Aorta (tissue), 5 donors: ENCODE data around the gene ZKSCAN1. TPM values are rescaled to one million over a fixed set of nuclear protein-coding genes. Genes with fewer than 3 reads are reported as not detected.

Source experiments
- ATAC-seq: fragments of 200-7000 bp; cut with Tn5 transposase; one replicate; pipeline ENCODE4 v1.9.1; 2022; ENCODE audit warnings: moderate library complexity; ENCODE audit not compliant: low FRiP score
- DNase-seq, 2 donors: peaks; one replicate each; pipeline ENCODE4 v3.0.0-alpha.2; 2020
- H3K27ac ChIP-seq, 2 donors: one replicate each; pipeline ENCODE4 v1.5.1; 2013; ENCODE audit warnings: low read length in 2 of 2, mild to moderate bottlenecking in 2 of 2, moderate library complexity in 2 of 2, control low read depth in 1 of 2, inconsistent platforms in 1 of 2, low read depth in 1 of 2
- H3K27me3 ChIP-seq, 2 donors: one replicate each; pipeline ENCODE4 v1.6.1; 2013; ENCODE audit warnings: control low read depth in 1 of 2, low read length in 1 of 2, mild to moderate bottlenecking in 1 of 2, moderate library complexity in 1 of 2; ENCODE audit not compliant: insufficient read depth in 2 of 2, control insufficient read depth in 1 of 2
- H3K36me3 ChIP-seq, 2 donors: one replicate each; pipeline ENCODE4 v1.6.1; 2013; ENCODE audit warnings: control low read depth in 1 of 2, low read length in 1 of 2, mild to moderate bottlenecking in 1 of 2; ENCODE audit not compliant: insufficient read depth in 2 of 2, control insufficient read depth in 1 of 2
- H3K4me1 ChIP-seq, 2 donors: one replicate each; pipeline ENCODE4 v1.6.1; 2013; ENCODE audit warnings: low read length in 2 of 2, control low read depth in 1 of 2, mild to moderate bottlenecking in 1 of 2, moderate library complexity in 1 of 2; ENCODE audit not compliant: insufficient read depth in 2 of 2, control insufficient read depth in 1 of 2
- H3K4me3 ChIP-seq, 2 donors: one replicate each; pipeline ENCODE4 v1.5.1; 2013; ENCODE audit warnings: low read length in 2 of 2, control low read depth in 1 of 2, mild to moderate bottlenecking in 1 of 2
- H3K9me3 ChIP-seq: one replicate; pipeline ENCODE4 v1.6.1; 2013; ENCODE audit warnings: mild to moderate bottlenecking, low read length; ENCODE audit not compliant: control insufficient read depth
- WGBS, 2 donors: extraction: QIAGEN DNeasy Blood & Tissue Kit; methylation state at CpG; one replicate each; pipeline ENCODE4 v1.1.7; 2013; 5-methylcytosine and 5-hydroxymethylcytosine counted together
- intact Hi-C, 2 donors: fragments of 100-400 bp; cut with DNase I; formaldehyde crosslinking; loops; one replicate each; pipeline versions ENCODE4 v1.14.2 to v1.15.0; 2022
- polyA plus RNA-seq, 2 donors: library from polyadenylated mRNA; stranded (reverse); fragments of 200-250 nt; gene quantifications; one replicate each; pipeline ENCODE4 v1.2.3, GENCODE V29; 2013
- total RNA-seq, 2 donors: library from RNA; stranded (reverse); fragmentation: NEBNext Ultra II Directional; extraction: Animal tissue kit (Norgen Biotek cat#: 25700); gene quantifications; one replicate each; pipeline ENCODE4 v1.2.1, GENCODE V29; 2021
- donor health status: healthy with polysubstance abuse.
- donor health status: Bipolar disorder and iron deficiency.
- donor health status: DM: no; HTN: no; CAD: no.
- donor health status: DM: no; HTN: no; CAD: no.
- donor health status: DM: yes; HTN: yes; CAD: no.

The ZKSCAN1 gene
- total and polyA plus RNA-seq, 4 donors, result 6.5 to 80.9 (median 36.6) TPM

DNA sequence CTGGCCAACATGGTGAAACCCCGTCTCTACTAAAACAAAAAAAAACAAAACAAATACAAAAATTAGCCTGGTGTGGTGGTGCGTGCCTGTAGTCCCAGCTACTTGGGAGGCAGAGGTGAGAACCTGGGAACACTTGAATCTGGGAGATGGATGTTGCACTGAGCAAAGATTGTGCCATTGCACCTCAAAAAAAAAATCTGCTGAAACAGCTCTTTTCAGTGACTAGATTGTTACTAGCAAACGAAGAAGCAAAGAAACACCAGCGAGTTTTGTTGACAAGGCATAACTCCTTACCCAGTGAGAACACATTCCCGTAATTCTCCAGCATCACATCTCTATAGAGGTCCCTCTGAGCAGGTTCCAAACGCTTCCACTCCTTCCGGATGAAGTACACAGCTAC, 59.4 kb downstream of the ZKSCAN1 start:
- DNase-seq (no peak), ATAC-seq (no peak)
- H3K4me3 ChIP-seq, result no peak overlapping the region
- no peak overlapping the region for H3K27ac ChIP-seq
- WGBS, 2 donors, result 95 to 96% methylated on average over 7 of the region's 7 CpGs
- intact Hi-C loops, result no loop called here
- H3K27me3 ChIP-seq, result no peaks in the 10 kb centered on the region
- H3K36me3 ChIP-seq, result peaks cover 31 to 34% of the 10 kb centered on the region in 2 donors
- no peaks in the 10 kb centered on the region for H3K4me1 ChIP-seq
- H3K9me3 ChIP-seq, result peaks cover 9% of the 10 kb centered on the region

DNA sequence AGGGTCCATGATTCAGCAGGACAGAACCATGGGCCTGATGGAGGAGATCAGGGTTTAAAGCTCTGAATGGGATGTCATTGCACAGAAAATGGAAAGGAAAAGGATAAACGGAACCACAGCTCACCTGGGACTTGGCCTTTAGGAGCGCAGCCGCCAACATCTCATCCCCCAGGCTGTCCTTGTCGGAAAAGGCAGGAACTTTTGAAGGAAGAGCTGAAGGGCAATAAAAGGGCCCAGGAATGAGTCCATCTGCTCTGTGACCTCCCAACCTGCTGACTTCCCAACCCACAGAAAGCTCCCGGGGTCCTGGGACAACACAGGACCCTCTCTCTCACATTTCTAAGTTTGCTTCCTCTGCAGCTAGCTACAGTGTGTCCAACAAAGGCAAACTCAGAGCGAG, 60.0 kb downstream of the ZKSCAN1 start:
- Histone ChIP-seq H3K4me3 (no peak overlapping the region), H3K9me3 (peaks cover 9% of the 10 kb centered on the region), H3K27ac (no peak overlapping the region), H3K36me3 (peaks cover 31% of the 10 kb centered on the region in 2 donors), H3K27me3 (no peaks in the 10 kb centered on the region), H3K4me1 (no peaks in the 10 kb centered on the region)
- WGBS, 2 donors, result 92 to 96% methylated on average over 6 of the region's 6 CpGs
- intact Hi-C loops, result no loop called here
- no peak for ATAC-seq
- DNase-seq, result no peak

DNA sequence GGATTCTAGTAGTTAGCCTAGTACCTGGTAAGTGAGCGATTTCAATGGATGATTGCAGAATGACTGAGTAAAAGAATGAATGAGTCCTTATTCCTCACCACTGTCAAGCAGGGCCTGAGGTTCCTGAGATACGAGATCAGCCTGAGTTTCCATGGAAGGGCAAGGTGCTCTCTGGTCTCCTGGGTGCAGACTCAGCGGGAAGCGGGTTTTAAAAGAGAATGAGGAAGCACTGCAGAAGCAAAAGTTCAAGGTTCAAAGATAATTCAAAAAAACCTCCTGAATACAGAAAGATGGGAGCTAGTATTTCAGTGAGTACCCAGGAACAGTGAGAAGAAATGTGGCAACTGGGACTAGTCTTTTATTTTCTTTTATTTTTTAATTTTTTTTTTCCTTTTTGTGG, 61.8 kb downstream of the ZKSCAN1 start:
- Histone ChIP-seq H3K36me3 (peaks cover 15 to 18% of the 10 kb centered on the region in 2 donors), H3K9me3 (peaks cover 2% of the 10 kb centered on the region), H3K4me1 (no peaks in the 10 kb centered on the region), H3K4me3 (no peak overlapping the region), H3K27ac (no peak overlapping the region), H3K27me3 (no peaks in the 10 kb centered on the region)
- WGBS, 2 donors, result 93 to 99% methylated on average over 4 of the region's 4 CpGs
- DNase-seq (no peak), ATAC-seq (no peak)
- intact Hi-C loops, result no loop called here

DNA sequence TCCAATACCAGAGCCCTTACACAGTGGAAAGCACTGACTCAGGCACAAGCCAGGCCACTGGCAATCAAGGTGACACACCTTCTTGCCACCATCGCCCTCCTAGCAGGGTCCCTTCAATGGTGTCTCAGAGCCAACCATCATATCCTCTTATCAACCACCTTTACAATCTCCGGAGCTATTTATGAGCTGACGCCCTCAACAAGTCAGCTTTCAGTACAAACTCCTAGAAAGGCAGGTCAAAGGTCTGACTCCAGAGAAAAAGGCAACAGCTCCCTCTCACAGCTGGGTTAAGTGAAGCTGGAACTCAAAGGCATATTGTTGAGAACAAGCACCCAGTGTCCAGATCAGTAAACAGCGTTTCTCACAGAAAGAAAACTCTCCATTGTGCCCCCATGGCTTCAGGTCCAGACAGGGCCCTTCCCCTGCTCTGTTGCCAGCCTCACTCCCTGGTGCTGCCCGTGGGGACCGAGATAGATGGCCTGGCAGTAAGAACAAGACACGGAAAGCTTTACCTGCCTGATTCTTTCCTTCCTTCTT, 63.7 kb downstream of the ZKSCAN1 start:
- Histone ChIP-seq H3K9me3 (no peaks in the 10 kb centered on the region), H3K27ac (no peak overlapping the region), H3K27me3 (no peaks in the 10 kb centered on the region), H3K4me1 (no peaks in the 10 kb centered on the region), H3K4me3 (no peak overlapping the region), H3K36me3 (peaks cover 3 to 7% of the 10 kb centered on the region in 2 donors)
- intact Hi-C loops, result no loop called here
- no peak for DNase-seq
- WGBS, 2 donors, result 64 to 70% methylated on average over 6 to 7 of the region's 7 CpGs
- no peak for ATAC-seq

DNA sequence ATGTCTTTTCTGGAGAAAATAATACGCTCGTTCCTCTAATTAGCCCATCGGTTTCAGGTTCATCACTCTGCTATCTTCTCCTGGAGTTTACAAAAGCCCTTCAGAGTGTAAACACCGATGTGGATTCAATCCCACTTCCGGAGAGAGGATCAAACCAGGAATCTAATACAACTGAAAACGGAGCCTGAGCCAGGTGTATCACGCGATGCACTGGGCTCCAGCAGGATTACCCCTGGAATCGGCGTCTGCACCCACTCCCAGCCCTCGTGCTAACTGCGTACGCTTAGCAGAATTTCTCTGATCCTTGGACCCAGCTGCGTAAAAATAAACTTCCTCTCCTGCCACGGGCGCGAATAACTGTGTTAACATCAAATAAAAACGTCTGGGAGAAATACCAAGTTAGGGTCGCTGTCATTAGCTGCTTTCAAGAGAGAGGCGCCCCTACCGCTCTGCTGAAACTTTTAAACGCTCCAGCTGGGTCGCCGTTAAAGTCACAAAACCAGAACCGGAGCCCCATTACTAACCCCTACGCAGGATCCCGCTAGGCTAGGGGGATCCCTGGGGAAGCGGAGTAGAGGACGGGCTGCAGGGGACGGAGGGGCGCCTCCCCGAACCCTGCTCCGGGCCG, 65.6 kb downstream of the ZKSCAN1 start:
- intact Hi-C loops, result loop anchor here in 1 of 2 donors (5.0 kb wide), 1 partner anchor 89 kb away; no protein-coding TSS in a partner anchor
- H3K27me3 ChIP-seq, result no peaks in the 10 kb centered on the region
- no peaks in the 10 kb centered on the region for H3K9me3 ChIP-seq
- H3K36me3 ChIP-seq, result peaks cover 0 to 3% of the 10 kb centered on the region in 2 donors
- 1% methylated on average over 34 of the region's 34 CpGs for WGBS, 2 donors
- ATAC-seq (no peak), DNase-seq (no peak)
- H3K4me1 ChIP-seq, result no peaks in the 10 kb centered on the region
- H3K27ac ChIP-seq, result peak overlapping the region in 1 of 2 donors; percentile 26
- H3K4me3 ChIP-seq, result peak overlapping the region; percentile 61 to 83

DNA sequence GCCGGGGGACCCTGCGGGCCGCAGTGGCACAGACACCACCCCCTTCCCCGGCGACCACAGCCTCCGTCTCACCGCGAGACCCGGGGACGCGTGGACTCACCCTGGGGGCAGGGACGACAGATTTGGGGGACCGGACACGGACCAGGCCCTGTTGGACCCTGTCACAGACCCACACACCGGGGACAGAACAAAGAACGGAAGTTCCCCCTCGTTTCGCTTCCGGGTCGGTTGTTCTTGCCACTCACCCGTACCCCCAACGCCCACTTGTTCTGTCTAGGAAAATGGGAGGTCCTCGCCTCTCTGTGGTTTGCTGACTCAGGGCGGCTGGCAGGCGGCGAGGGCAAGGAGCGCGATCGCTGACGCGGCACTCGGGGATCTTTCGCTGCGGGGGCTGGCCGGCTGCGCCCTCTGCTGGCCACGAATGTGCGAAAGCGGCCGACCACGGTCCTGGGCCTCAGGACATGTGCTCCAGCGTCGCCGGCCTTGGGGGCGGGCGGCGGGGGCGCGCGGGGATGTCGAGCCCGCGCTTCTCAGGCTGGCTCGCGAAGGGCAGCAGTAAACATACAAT, 66.2 kb downstream of the ZKSCAN1 start, which contains the start of gene ZNF3:
Gene ZNF3 (minus strand): TSS at position 189 of the 568 bp plus-strand sequence. CDS start 4,366 bp downstream, outside the sequence.
- Histone ChIP-seq H3K36me3 (peaks cover 0 to 3% of the 10 kb centered on the region in 2 donors), H3K27ac (peak within 1 kb of the TSS in 1 of 2 donors; percentile 26), H3K4me1 (no peaks in the 10 kb centered on the region), H3K9me3 (no peaks in the 10 kb centered on the region), H3K27me3 (no peaks in the 10 kb centered on the region), H3K4me3 (peak within 1 kb of the TSS; percentile 61 to 83)
- DNase-seq (peak; percentile 99), ATAC-seq (peak; percentile 98)
- intact Hi-C loops, result loop anchor here in 1 of 2 donors (5.0 kb wide), 1 partner anchor 89 kb away; no protein-coding TSS in a partner anchor
- 0 to 1% methylated on average over 54 to 55 of the region's 55 CpGs for WGBS, 2 donors

DNA sequence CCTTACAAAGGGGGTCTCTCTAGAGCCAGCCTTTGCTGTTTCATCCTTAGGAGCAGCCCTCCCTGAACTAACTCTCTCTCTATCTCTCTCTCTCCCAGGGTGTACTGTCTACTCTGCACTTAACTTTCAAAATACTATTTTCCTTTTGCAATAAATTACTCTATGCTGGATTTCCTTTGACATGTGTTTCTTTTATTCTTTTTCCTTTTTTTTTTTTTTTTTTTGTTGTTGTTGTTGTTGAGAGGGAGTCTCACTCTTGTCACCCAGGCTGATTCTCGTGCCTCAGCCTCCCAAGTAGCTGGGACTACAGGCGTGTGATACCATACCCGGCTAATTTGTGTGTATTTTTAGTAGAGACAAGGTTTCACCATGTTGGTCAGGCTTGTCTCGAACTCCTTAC, 67.6 kb downstream of the ZKSCAN1 start:
- 58 to 61% methylated on average over 4 of the region's 4 CpGs for WGBS, 2 donors
- H3K36me3 ChIP-seq, result no peaks in the 10 kb centered on the region
- ATAC-seq, result no peak
- no peak for DNase-seq
- no peaks in the 10 kb centered on the region for H3K27me3 ChIP-seq
- H3K27ac ChIP-seq, result no peak overlapping the region
- intact Hi-C loops, result loop anchor here in 1 of 2 donors (5.0 kb wide), 1 partner anchor 91 kb away; no protein-coding TSS in a partner anchor
- H3K4me1 ChIP-seq, result no peaks in the 10 kb centered on the region
- H3K9me3 ChIP-seq, result no peaks in the 10 kb centered on the region
- no peak overlapping the region for H3K4me3 ChIP-seq

DNA sequence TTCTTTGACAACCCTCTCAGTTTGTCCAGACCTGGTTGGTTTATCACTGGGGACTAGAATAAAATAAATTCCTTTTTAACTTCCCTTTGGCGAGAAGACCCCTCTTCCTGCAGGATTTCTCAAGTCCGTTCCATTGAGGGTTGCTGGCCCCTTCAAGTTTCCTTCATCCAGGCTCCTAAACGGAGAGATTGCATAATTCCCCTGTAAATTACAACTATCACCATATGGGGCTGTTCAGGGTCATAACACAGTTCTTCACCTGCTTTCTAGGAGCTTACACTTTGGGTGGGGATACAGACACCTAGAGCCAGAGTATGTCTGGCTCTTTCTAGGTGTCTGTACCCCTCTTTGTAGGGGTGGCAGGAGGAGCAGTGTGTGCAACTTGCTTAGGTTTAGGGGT, 70.1 kb downstream of the ZKSCAN1 start:
- intact Hi-C loops, result loop anchor here in 1 of 2 donors (5.0 kb wide), 1 partner anchor 38 kb away; the partner anchor contains the start of gene ZSCAN21
- H3K27me3 ChIP-seq, result no peaks in the 10 kb centered on the region
- no peak overlapping the region for H3K27ac ChIP-seq
- H3K9me3 ChIP-seq, result no peaks in the 10 kb centered on the region
- 62 to 66% methylated on average over 3 of the region's 3 CpGs for WGBS, 2 donors
- H3K4me3 ChIP-seq, result no peak overlapping the region
- no peaks in the 10 kb centered on the region for H3K4me1 ChIP-seq
- ATAC-seq (no peak), DNase-seq (no peak)
- no peaks in the 10 kb centered on the region for H3K36me3 ChIP-seq
